Stimulated activated naive B cell treated with anti-CD40 and anti-IgM and Interleukin-4, amounts not matched to agents 10 μg/mL and 1 μg/mL and 100 μg/mL, for 72 hours (primary cell): ENCODE measurements around the gene FOLR2.

Experiments
- ATAC-seq, 2 donors: fragments of 150-1000 bp; cut with Tn5 transposase; replicated peaks; 2 replicates each; pipeline ENCODE4 v1.10.0; 2021; ENCODE audit warnings: moderate library complexity in 1 of 2
- DNase-seq: peaks from one replicate; pipeline ENCODE4 v3.0.0; 2021
- H3K27ac Mint-ChIP-seq: one replicate; pipeline ENCODE4 v1.8.0; 2022; ENCODE audit warnings: mild to moderate bottlenecking, mixed read lengths
- H3K27me3 Mint-ChIP-seq, 2 donors: one replicate each; pipeline ENCODE4 v1.8.0; 2022; ENCODE audit warnings: mixed read lengths in 2 of 2
- H3K36me3 Mint-ChIP-seq, 2 donors: one replicate each; pipeline ENCODE4 v1.8.0; 2022; ENCODE audit warnings: mixed read lengths in 2 of 2, mild to moderate bottlenecking in 1 of 2
- H3K4me1 Mint-ChIP-seq, 2 donors: one replicate each; pipeline ENCODE4 v1.8.0; 2022; ENCODE audit warnings: mixed read lengths in 2 of 2, mild to moderate bottlenecking in 1 of 2
- H3K4me3 Mint-ChIP-seq, 2 donors: one replicate each; pipeline ENCODE4 v1.8.0; 2022; ENCODE audit warnings: mild to moderate bottlenecking in 2 of 2, mixed read lengths in 2 of 2, moderate library complexity in 1 of 2
- H3K9me3 Mint-ChIP-seq, 2 donors: one replicate each; pipeline ENCODE4 v1.8.0; 2022; ENCODE audit warnings: mixed read lengths in 2 of 2, mild to moderate bottlenecking in 1 of 2

The FOLR2 gene

DNA sequence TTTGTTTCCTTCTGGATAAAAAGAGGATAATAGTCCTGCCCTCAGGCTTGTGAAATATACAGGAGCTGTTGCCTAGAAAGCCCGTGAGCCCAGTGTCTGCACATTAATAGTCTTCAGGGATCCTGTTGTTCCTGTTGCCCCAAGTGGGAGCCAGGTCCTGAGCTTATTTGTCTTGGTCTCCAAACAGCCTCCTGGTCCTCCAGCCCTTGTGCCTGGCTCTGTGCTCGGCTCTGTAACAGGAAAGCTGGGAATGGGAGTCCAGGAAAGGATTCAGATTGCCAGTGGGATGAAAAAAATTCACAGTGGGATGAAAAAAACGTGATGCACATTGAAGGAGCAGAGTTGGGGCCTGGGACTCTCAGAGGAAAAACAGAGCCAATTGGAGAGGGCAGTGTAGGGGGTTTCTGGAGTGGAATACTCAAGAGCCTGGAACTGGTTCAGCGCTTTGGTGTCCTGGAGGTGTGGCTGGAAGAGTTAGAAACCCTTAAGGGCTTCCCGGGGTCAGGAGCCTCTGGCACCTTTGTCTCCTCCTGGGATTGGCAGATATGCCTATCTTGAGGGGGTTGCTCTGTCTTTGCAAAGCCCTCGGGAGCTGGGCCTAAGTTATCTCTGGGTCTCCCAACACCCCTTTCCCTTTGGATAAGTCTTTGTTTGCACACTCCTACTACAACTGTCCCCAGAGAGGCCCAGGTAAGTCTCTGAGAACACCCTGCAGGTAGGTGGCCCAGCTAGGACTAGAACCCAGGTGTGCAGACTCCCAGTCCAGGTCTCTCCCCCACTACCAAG, 5.7 kb downstream of the FOLR2 start:
- DNase-seq: no peak
- no peak for ATAC-seq
- no peaks in the 10 kb centered on the region for H3K27me3 Mint-ChIP-seq
- no peaks in the 10 kb centered on the region for H3K9me3 Mint-ChIP-seq
- peaks cover 33 to 62% of the 10 kb centered on the region in 2 donors for H3K4me1 Mint-ChIP-seq
- H3K27ac Mint-ChIP-seq: peak overlapping the region; percentile 94
- peak overlapping the region; percentile 88 to 99 for H3K4me3 Mint-ChIP-seq
- peaks cover 6 to 12% of the 10 kb centered on the region in 2 donors for H3K36me3 Mint-ChIP-seq

DNA sequence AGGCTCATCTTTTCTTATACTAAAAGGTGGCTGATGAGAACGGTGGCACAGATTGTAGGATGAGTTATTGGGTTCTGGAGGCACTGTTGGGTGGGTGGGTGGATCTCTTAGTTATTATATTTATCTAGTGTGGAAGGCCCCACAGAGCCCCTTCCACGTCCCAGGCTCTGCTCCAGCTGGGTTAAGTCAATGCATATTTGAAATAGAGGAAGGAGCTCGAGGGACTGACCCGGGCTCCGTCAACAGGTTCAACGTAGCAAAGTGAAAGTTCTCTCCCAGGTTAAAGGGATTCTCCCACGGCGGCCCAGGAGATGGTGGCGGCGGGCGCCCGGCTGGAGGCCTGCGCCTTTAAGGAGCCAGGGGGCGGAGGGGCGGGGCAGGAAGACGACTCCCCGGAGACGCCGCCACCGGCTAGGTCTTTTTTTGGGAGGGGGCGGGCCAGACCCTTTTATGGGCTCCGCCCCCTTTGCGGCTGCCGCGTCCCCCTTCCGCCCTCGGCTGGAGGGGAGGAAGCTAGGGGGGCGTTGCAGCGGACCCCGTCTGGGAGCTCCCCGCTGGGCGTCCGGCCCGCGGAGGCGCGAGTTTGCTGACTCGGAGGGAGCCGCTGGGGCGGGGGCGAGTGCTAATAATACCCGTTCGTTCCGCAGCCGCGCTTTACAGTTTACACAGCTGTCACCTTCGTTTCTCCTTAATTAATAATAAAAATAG, 6.5 kb downstream of the FOLR2 start:
- peak overlapping the region; percentile 99 for H3K4me3 Mint-ChIP-seq
- H3K27ac Mint-ChIP-seq: peak overlapping the region; percentile 94
- no peaks in the 10 kb centered on the region for H3K27me3 Mint-ChIP-seq
- H3K36me3 Mint-ChIP-seq: peaks cover 11 to 14% of the 10 kb centered on the region in 2 donors
- H3K4me1 Mint-ChIP-seq: peaks cover 28 to 55% of the 10 kb centered on the region in 2 donors
- DNase-seq: peak; percentile 94
- peak; percentile 76 to 79 for ATAC-seq
- no peaks in the 10 kb centered on the region for H3K9me3 Mint-ChIP-seq

DNA sequence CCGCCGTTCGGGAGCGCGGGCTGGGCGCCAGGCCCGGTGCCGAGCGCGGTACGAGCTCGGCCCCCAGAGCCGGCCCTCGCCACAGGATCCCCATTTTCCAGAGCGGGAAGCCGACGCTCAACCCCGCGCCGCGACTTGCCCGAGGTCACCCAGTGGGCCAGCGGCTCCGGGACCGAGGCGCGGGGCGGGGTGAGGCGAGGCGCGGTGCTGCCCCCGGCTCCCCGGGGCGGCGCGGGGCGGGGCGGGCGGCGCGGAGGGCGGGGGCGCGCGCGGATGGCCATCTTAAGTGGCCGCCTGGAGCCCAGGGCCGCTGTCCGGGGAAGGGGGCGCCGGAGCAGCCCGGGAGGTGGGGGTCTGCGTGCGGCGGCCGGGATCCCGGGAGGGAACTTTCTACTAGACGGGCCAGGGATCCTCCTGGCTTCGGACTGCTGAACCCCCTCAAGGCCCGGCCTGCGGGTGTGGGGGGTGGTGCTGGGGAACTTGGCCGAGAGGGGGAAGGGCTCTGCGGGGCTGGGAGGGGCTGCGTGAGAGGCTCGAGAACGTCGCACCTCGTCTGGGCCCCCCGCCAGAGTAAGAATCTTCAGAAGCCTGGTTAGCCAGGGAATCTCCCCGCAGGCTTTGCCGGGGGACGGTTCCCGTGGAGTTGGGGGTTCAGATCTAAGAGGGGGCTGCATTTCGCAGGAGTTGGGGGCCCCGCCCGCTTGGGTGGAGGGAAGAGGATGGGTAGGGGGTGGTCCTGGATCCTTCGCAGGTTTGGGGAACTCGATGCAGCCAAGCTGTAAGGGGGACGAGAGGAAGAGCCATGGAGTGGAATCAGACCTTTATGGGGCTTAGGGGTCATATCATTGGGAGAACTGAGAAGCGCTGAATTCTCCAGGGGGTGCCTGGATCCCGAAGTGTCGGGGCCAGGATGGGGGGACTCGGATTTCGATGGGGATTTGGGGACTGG, 7.3 kb downstream of the FOLR2 start:
- peak overlapping the region; percentile 99 for H3K4me3 Mint-ChIP-seq
- H3K27me3 Mint-ChIP-seq: no peaks in the 10 kb centered on the region
- H3K36me3 Mint-ChIP-seq: peaks cover 18 to 20% of the 10 kb centered on the region in 2 donors
- DNase-seq (peak; percentile 65), ATAC-seq (peak; percentile 64 to 71)
- H3K4me1 Mint-ChIP-seq: peaks cover 23 to 47% of the 10 kb centered on the region in 2 donors
- peak overlapping the region; percentile 98 for H3K27ac Mint-ChIP-seq
- no peaks in the 10 kb centered on the region for H3K9me3 Mint-ChIP-seq

DNA sequence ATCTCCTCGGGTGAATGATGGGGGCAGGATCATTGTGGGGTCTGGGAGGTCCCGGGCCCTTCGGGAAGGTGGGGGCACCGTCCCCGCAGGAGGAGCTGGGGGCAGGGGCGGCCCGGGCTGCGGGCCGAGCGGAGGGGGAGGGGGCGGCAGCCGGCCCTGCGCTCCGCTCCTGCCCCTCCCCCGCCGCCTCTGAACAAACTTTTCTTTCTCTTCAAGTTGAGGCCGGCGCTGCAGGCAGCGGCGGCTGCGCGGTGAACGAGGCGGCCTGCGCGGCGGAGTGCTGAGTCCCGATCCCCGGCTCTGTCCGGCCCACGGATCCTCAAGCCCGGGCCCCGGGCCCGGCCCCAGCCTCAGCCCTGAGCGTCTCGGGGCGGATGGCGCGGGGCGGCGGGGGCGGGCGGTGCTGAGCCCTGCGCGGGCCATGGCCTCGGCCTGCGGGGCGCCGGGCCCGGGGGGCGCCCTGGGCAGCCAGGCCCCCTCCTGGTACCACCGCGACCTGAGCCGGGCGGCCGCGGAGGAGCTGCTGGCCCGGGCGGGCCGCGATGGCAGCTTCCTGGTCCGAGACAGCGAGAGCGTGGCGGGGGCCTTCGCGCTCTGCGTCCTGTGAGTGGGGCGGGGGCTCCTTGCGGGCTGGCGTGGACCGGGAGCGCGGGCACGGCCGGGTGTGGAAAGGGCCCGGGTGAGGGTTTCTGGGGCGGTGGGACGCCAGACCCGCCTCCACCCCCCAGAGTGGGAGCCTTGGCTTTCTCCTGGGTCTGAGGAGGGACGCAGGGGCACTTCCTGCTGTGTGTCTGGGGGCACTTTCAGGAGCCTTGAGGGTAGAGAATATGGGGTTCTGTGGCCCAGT, 8.2 kb downstream of the FOLR2 start, which contains the start of gene INPPL1:
INPPL1 (plus strand) TSS at position 204 of the 847 bp plus-strand sequence; CDS start at position 422, 218 bp downstream.
- Mint-ChIP-seq H3K27ac (peak within 1 kb of the TSS; percentile 98), H3K27me3 (no peaks in the 10 kb centered on the region), H3K9me3 (no peaks in the 10 kb centered on the region), H3K4me1 (peaks cover 23 to 47% of the 10 kb centered on the region in 2 donors), H3K36me3 (peaks cover 25% of the 10 kb centered on the region in 2 donors), H3K4me3 (peak within 1 kb of the TSS; percentile 99)
- ATAC-seq (peak; percentile 2 to 3), DNase-seq (no peak)

DNA sequence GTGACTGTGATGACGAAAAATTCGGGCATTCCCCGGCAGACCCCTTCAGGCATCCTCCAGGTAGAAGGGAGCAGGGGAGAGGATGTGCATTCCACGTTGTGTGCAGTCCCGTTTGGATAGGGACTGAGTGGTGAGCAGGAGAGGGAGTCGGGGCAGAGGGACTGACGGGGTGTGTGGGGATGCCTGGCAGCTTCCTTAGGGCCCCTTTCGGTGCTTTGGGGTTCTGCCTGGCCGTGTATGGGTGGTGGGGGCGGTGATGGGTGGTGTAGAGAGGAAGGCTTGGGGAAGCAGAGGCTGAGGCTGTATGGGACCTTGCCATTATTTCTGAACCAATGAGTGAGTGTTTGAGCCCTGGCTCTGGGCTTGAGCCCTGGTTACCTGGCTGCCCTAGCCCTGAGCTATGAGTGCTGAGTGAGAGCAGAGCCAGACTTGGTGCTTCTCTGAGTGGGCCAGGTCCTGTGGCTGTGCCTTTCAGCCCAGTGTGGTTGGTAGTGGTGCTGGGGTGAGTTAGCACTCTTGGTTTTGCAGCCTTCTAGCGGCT, 8.9 kb downstream of the FOLR2 start:
- Mint-ChIP-seq H3K4me3 (peak overlapping the region; percentile 95 to 99), H3K4me1 (peaks cover 23 to 43% of the 10 kb centered on the region in 2 donors), H3K36me3 (peaks cover 28 to 32% of the 10 kb centered on the region in 2 donors), H3K27me3 (no peaks in the 10 kb centered on the region), H3K9me3 (no peaks in the 10 kb centered on the region), H3K27ac (peak overlapping the region; percentile 94)
- ATAC-seq (no peak), DNase-seq (no peak)

DNA sequence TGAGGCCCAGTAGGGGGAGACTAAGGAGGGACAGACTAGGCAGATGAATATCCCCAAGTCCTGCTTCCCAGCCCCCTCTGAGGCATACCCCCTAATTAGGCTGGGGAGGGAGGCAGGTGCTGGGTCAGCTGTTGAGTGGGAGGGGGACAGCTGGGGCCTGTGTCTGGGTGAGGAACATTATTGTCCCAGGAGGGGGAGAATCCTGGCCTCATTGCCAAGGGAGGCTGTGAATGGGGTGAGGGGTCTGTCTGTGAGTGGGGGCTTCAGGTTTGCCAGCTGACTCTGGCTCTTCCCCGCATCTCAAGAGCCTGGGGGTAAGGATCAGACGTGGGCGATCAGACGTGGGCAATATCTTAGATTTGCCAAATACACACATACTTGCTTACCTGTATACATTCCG, 10.1 kb downstream of the FOLR2 start:
- Mint-ChIP-seq H3K4me3 (no peak overlapping the region), H3K36me3 (peaks cover 32 to 41% of the 10 kb centered on the region in 2 donors), H3K4me1 (peaks cover 17 to 32% of the 10 kb centered on the region in 2 donors), H3K27me3 (no peaks in the 10 kb centered on the region), H3K9me3 (no peaks in the 10 kb centered on the region), H3K27ac (no peak overlapping the region)
- DNase-seq: no peak
- no peak for ATAC-seq

DNA sequence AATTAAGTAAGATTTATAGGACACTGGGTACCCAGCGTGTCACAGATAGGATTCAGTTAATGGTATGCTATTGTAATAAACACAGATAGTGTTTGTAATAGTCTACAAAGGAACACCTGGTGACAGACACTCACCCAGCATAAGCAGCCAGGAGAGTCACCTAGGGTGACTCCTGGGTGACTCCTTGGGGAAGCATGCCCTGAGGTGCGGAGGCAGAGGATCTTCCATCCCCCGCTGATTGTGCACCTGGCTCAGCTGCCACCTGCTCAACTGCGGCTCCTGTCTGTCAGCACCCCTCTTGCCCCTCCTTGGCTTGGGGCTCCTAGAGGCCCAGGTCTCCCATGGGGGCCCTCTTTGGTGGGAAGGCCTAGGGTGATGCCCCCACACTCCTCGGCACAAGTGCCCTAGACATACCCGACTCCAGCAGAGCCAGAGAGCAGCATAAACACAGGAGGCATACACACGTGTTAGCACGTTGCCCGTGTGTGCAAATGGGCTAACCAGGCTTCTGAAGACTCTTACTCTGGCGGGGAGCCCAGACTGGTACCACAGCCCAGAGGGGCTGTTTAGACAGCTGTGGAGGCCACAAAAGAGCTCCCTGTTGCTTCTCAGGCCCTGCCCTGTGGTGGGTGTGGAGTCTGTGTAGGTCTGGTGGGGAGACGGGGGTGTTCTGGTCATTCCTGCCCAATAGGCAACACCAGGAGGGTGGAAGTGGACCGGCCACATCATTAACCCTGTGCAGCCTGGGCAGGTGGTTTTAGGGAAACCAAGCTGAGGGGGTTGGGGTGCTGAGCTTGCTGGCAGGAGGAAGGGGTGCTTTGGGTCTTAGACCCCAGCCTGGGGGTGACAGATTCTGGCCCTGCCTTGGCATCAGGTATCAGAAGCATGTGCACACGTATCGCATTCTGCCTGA, 11.0 kb downstream of the FOLR2 start:
- Mint-ChIP-seq H3K36me3 (peaks cover 41 to 50% of the 10 kb centered on the region in 2 donors), H3K4me3 (no peak overlapping the region), H3K27ac (peak overlapping the region; percentile 67), H3K4me1 (peaks cover 15 to 31% of the 10 kb centered on the region in 2 donors), H3K27me3 (no peaks in the 10 kb centered on the region), H3K9me3 (no peaks in the 10 kb centered on the region)
- DNase-seq (no peak), ATAC-seq (no peak)

DNA sequence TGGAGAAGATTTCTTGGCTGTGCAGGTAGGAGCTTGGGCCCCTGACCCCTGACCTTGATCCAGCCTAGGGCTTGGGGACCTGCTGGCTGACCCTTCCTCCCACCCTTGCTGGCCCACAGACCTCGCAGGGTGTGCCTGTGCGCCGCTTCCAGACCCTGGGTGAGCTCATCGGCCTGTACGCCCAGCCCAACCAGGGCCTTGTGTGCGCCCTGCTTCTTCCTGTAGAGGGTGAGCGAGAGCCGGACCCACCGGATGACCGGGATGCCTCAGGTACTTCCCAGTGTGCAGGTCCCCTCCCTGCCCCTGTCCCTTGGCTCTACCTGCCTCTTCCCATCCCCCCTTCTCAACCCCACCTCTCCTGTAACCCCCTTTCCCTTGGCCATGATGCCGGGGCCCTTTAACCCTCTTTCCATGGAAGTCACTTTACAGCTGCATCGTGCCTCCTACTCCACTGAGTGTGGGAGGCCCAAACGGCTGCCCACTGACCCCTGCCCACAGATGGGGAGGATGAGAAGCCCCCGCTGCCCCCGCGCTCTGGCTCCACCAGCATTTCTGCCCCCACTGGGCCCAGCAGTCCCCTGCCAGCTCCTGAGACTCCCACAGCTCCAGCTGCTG, 11.7 kb downstream of the FOLR2 start:
- no peaks in the 10 kb centered on the region for H3K9me3 Mint-ChIP-seq
- ATAC-seq (no peak), DNase-seq (no peak)
- peaks cover 16 to 34% of the 10 kb centered on the region in 2 donors for H3K4me1 Mint-ChIP-seq
- peaks cover 49 to 55% of the 10 kb centered on the region in 2 donors for H3K36me3 Mint-ChIP-seq
- no peaks in the 10 kb centered on the region for H3K27me3 Mint-ChIP-seq
- no peak overlapping the region for H3K4me3 Mint-ChIP-seq
- H3K27ac Mint-ChIP-seq: no peak overlapping the region

DNA sequence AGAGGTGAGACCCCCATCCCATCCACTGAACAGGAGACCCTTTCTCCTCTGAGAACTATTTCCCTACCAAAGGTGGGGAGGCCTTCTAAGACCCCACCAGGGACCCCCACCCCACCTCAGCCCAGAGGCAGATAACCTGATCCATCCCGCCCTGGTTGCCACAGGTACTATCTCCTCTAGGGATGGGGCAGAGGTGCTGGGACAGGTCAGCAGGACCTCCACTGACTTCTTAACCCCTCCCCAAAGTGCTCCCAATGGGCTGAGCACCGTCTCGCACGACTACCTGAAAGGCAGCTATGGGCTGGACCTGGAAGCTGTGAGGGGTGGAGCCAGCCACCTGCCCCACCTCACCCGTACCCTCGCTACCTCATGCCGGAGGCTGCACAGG, 12.2 kb downstream of the FOLR2 start:
- Mint-ChIP-seq H3K9me3 (no peaks in the 10 kb centered on the region), H3K27ac (no peak overlapping the region), H3K36me3 (peaks cover 54 to 59% of the 10 kb centered on the region in 2 donors), H3K27me3 (no peaks in the 10 kb centered on the region), H3K4me3 (no peak overlapping the region), H3K4me1 (peaks cover 21 to 39% of the 10 kb centered on the region in 2 donors)
- DNase-seq (no peak), ATAC-seq (no peak)

DNA sequence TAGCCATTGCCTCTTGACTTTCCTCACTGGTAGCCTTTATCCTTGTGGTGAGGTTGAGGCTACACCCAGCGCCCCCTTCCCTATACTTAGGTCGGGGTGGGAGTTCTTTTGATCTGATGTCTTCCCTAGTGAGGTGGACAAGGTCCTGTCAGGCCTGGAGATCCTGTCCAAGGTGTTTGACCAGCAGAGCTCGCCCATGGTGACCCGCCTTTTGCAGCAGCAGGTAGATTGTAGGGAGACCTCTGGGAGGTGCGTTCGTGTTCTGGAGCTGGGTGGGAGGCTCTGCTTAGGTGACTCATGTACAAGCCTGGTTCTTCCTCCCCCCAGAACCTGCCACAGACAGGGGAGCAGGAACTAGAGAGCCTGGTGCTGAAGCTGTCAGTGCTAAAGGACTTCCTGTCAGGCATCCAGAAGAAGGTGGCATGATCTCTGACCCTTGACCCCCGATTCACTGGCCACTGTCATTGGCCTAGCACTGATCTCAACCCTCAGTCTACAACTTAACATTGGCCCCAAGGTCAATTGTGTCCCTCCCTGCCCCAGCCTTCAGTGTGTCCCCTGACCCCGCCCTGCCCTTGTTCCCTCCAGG, 12.8 kb downstream of the FOLR2 start:
- no peak for DNase-seq
- Mint-ChIP-seq H3K36me3 (peaks cover 54 to 59% of the 10 kb centered on the region in 2 donors), H3K27me3 (no peaks in the 10 kb centered on the region), H3K4me1 (peaks cover 24 to 45% of the 10 kb centered on the region in 2 donors), H3K9me3 (no peaks in the 10 kb centered on the region), H3K4me3 (no peak overlapping the region), H3K27ac (no peak overlapping the region)
- no peak for ATAC-seq

DNA sequence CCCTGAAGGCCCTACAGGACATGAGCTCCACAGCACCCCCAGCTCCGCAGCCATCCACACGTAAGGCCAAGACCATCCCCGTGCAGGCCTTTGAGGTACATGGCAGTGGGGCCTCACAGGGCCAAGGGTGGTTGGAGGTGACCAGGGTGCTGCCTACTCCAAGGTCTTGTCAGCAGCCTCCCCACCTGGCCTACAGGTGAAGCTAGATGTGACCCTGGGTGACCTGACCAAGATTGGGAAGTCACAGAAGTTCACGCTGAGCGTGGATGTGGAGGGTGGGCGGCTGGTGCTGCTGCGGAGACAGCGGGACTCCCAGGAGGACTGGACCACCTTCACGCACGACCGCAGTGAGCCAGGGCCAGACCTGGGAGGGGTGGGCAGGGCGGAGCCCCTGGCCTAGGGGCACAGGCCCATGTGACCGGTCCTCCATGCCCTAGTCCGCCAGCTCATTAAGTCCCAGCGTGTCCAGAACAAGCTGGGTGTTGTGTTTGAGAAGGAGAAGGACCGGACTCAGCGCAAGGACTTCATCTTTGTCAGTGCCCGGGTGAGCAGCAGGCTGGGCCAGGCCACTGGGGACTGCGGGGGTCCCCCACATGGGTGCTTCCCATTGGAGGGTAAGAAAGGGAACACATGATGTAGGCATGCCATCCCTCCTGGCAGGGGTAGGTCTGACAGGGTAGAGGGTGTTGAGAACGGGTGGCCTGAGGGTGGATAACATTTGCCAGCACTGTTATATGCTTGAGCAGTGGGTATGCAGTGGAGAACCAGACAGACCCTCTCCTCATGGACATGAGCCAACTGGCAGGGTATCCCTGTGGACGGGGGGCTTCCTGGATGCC, 13.6 kb downstream of the FOLR2 start:
- no peak overlapping the region for H3K4me3 Mint-ChIP-seq
- no peak for ATAC-seq
- H3K36me3 Mint-ChIP-seq: peaks cover 58 to 65% of the 10 kb centered on the region in 2 donors
- H3K27ac Mint-ChIP-seq: no peak overlapping the region
- H3K4me1 Mint-ChIP-seq: peaks cover 28 to 50% of the 10 kb centered on the region in 2 donors
- DNase-seq: no peak
- H3K27me3 Mint-ChIP-seq: no peaks in the 10 kb centered on the region
- no peaks in the 10 kb centered on the region for H3K9me3 Mint-ChIP-seq
